ENCODE data around the gene P2RY2.

DNA sequence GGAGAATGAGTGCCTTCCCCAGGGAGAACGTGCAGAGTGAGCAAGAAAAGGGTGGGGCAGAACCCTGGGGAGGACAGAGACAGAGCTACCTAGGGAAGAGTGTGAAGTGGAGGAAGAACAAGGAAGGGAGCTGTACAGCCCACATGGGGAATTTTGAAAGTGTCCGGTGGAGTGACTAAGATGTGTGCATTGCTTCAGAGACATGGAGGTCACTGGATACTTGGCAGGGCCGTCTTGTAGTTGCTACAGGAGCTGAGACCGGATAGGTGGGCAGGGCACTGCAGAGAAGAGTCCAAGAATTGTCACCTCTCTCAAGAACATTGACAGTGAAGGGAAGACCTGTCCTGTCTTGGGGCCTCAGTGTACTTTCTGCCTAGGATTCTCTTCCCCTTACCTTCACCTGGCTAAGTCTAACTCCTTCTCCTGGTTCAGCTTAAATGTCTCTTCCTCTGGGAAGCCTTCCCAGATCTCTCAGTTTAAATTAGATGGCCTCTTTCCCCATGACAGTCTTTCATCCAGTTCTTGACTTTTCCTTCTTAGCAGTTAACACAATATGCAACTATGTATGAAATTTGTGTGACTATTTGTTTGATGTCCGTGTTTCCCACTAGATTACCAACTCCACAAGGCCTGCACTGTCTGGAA is 44.9 kb downstream of the P2RY2 start:
- no peak for TF ChIP-seq CTCF (IDR thresholded peaks at IDR 0.05; ENCODE audit: low read depth, low read length)
- no peak for TF ChIP-seq EZH2phosphoT487 (IDR thresholded peaks at IDR 0.05; ENCODE audit: low read depth)
